ENCODE data around the gene FADS2.

DNA sequence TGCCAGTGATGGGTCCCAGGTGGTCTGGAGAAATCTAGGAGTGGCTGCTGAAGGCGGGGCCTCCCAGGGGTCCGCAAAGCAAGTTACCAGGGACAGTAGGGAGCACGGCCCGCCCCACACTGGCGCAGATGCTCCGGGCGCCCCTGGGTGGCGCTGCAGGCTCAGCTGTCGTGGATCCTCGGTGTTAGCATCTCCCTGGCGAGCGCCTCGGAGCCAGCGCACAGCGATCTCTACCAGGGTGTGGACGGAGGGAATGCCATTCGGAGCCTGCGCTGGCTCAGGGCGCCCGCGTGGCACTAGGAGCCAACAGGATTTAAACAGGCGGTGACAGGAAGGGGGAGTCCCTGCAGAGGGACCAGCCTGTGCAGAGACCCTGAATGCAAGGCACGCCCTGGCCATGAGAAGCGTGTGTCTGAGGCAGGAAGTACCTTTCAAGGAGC lies 43.1 kb downstream of the FADS2 start:
- TF ChIP-seq, protein P1, sequence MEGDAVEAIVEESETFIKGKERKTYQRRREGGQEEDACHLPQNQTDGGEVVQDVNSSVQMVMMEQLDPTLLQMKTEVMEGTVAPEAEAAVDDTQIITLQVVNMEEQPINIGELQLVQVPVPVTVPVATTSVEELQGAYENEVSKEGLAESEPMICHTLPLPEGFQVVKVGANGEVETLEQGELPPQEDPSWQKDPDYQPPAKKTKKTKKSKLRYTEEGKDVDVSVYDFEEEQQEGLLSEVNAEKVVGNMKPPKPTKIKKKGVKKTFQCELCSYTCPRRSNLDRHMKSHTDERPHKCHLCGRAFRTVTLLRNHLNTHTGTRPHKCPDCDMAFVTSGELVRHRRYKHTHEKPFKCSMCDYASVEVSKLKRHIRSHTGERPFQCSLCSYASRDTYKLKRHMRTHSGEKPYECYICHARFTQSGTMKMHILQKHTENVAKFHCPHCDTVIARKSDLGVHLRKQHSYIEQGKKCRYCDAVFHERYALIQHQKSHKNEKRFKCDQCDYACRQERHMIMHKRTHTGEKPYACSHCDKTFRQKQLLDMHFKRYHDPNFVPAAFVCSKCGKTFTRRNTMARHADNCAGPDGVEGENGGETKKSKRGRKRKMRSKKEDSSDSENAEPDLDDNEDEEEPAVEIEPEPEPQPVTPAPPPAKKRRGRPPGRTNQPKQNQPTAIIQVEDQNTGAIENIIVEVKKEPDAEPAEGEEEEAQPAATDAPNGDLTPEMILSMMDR (IDR thresholded peaks at IDR 0.05): peak; percentile 53 to 87 (median 72)
- TF ChIP-seq POLR2A (IDR thresholded peaks at IDR 0.05): no peak
